A673 (cell line): ENCODE data around the gene KRTAP5-7.
A peak's percentile ranks its signal among the peaks of the same experiment; 100 is the strongest.

Source experiments
- CTCF ChIP-seq: fragments of 300-800, 200-600 bp; sonication (generic); conservative IDR thresholded peaks from 2 replicates; pipeline ENCODE4 v1.5.1; 2017; ENCODE audit warnings: low read depth, mild to moderate bottlenecking, antibody characterized with exemption, low read length, moderate library complexity, mixed read lengths
- EZH2 ChIP-seq: fragments of 200-600 bp; sonication (generic); IDR thresholded peaks from 2 replicates; pipeline ENCODE4 v1.6.1; 2017; ENCODE audit warnings: borderline replicate concordance, low read depth, mild to moderate bottlenecking, mixed read lengths, antibody characterized with exemption, low read length; ENCODE audit not compliant: poor library complexity, severe bottlenecking

- TF ChIP-seq CTCF (peak; percentile 74), EZH2 (no peak)
Measured at GRCh38 chr11:71563406-71563805, 36.3 kb downstream of the KRTAP5-7 start.
